Measurements from ENCODE around the gene COG4. TPM values are rescaled to one million over a fixed set of nuclear protein-coding genes. Genes with fewer than 3 reads are reported as not detected.

COG4 gene
- total RNA-seq, 4 donors from 2014 or later: 23.3 to 59.1 (median 29.6) TPM

GRCh38 chr16:70468776-70469525, 54.4 kb downstream of the COG4 start:
- DNase-seq (ENCODE audit: low spot score): no peak
- ATAC-seq (ENCODE audit: low FRiP score): no peak
- TF ChIP-seq, protein P1, sequence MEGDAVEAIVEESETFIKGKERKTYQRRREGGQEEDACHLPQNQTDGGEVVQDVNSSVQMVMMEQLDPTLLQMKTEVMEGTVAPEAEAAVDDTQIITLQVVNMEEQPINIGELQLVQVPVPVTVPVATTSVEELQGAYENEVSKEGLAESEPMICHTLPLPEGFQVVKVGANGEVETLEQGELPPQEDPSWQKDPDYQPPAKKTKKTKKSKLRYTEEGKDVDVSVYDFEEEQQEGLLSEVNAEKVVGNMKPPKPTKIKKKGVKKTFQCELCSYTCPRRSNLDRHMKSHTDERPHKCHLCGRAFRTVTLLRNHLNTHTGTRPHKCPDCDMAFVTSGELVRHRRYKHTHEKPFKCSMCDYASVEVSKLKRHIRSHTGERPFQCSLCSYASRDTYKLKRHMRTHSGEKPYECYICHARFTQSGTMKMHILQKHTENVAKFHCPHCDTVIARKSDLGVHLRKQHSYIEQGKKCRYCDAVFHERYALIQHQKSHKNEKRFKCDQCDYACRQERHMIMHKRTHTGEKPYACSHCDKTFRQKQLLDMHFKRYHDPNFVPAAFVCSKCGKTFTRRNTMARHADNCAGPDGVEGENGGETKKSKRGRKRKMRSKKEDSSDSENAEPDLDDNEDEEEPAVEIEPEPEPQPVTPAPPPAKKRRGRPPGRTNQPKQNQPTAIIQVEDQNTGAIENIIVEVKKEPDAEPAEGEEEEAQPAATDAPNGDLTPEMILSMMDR (IDR thresholded peaks at IDR 0.05): no peak

GRCh38 chr16:70467608-70468007, 55.7 kb downstream of the COG4 start:
- ATAC-seq (ENCODE audit: low FRiP score) (no peak), DNase-seq (ENCODE audit: low spot score) (no peak)
- TF ChIP-seq, protein P1 (IDR thresholded peaks at IDR 0.05): no peak

DNA sequence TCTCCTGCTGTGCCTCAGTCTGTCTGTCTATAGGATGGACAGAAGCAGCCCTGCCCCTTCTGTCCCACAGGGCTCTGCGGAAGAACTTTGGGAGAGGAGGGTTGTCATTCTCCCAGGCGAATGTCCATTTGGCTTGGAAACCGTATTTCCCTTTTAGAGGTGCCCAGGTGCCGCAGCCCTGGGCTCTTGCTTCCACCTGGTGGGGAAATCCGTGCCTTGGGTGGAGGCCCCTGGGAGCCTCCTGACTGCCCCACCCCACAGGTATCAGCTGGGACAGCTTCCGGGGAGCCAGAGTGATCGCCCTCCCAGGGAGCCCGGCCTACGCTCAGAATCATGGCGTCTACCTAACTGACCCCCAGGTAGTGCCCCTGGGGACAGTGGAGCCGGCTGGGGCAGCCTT, 56.2 kb downstream of the COG4 start:
- no peak for DNase-seq (ENCODE audit: low spot score)
- TF ChIP-seq, protein P1 (IDR thresholded peaks at IDR 0.05): no peak
- no peak for ATAC-seq (ENCODE audit: low FRiP score)

DNA sequence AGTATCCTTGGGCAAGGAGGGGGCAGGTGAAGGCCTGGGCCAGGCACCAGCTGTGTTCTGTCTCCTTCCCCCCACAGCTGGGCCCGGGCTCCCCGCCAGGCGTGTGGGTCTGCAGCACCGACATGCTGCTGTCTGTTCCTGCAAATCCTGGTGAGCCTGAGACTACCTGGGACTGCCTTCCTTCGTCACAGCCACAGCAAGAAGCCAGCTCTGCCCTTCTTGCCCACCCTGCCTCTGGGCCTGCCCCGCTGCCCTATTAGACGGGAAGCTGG, 56.6 kb downstream of the COG4 start:
- no peak for DNase-seq (ENCODE audit: low spot score)
- no peak for ATAC-seq (ENCODE audit: low FRiP score)
- TF ChIP-seq, protein P1 (IDR thresholded peaks at IDR 0.05): no peak

DNA sequence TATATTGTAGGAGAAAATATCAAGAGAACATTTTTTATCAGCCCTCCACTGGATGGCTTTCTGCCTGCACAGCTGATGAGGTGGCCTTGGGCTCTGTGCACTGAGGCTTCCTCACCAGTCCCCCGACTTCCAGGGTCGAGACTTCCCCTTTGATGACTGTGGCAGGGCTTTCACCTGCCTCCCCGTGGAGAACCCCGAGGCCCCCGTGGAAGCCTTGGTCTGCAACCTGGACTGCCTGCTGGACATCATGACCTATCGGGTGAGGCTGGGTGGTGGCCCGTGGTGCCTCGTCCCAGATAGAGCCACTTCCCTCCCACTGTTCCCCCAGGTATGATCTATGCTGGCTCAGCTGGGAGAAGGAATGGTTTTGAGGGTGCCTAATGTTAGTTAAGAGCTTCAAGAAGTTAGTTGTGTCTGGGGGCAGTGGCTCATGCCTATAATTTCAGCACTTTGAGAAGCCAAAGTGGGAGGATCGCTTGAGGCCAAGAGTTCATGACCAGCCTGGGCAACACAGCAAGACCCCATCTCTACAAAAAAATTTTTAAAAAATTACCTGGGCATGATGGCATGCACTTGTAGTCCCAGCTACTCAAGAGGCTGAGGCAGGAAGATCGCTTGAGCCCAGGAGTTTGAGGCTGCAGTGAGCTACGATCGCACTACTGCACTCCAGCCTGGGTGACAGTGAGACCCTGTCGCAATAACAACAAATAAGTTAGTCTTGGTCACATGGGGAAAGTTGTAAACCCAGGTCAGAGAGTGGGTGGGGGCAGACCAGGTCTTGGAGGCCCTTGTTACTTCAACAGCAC, 57.2 kb downstream of the COG4 start:
- no peak for ATAC-seq (ENCODE audit: low FRiP score)
- TF ChIP-seq, protein P1 (IDR thresholded peaks at IDR 0.05): no peak
- no peak for DNase-seq (ENCODE audit: low spot score)

DNA sequence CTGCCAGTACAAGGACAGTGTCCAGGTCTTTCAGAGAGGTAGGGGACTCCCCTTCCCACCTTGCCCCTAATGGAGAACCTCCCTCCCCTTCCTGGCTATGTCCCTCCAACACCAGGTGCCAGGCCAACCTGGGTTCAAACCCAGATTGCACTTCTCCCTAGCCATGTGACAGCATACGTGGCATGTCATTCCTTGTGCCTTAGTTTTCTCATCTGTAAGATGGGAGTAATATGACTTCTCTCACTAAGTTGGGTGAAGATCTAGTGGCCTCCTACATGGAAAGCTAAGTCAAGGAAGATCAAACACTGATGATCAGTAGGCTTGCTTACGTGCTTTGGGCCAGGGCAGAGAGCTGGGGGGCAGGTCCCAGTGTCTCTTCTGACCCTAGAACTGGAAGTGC, 60.1 kb downstream of the COG4 start:
- DNase-seq (ENCODE audit: low spot score): no peak
- no peak for ATAC-seq (ENCODE audit: low FRiP score)
- TF ChIP-seq, protein P1 (IDR thresholded peaks at IDR 0.05): no peak

Data from omental fat pad (tissue), 4 donors.